Ramos (cell line): ENCODE measurements around the gene ATP1A4.

Experiments
- in situ Hi-C: fragments of 300-500 bp; cut with MboI; formaldehyde crosslinking; loops from one replicate; pipeline ENCODE4 v1.14.3; 2022; ENCODE audit warnings: low sequenced_read_pairs; ENCODE audit not compliant: unreplicated experiment

Gene ATP1A4

GRCh38 chr1:160216301-160216700 is 64.9 kb downstream of the ATP1A4 start:
- in situ Hi-C loops = no loop called here

GRCh38 chr1:160217481-160218051 is 66.2 kb downstream of the ATP1A4 start:
- in situ Hi-C loops = no loop called here

DNA sequence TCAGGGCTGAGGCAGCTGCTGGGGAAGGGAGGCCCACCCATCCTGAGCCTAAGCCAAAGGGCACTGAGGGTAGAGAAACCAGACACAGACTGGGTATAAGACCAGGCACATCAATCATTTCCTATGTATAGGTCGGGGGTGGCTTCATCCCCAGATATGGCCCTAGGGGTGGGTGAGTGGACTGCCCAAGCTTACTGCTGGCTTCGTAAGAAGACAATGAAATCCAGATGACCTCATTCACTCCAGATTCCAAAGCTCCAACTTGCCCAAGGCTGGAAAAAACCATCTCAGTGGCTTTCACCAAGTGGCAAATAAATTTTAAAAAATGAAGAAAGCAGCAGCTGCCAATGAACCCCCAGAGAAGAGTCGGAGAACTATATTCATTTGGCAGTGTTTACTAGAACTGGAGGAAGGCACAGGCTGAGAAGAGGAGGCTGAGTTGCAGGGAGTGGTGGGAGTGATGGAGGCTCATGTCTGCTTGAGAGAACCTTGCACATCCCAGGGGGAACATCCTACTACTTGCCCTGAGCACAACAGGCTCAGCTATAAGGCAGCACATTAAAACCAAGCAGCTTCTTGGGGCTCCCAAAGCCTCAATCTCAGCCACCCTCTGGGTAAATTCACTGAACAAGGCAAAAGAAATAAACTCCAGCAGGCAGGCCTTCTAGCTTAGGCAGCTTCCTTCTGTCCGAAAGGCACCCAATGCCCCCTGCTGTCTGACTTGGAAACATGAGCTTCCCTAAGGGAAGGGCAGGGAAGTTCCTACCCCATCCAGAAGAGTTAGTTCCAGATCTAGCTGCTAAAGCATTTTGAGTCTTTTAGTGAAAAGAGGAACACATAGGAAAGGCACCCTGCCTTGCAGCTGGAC is 67.9 kb downstream of the ATP1A4 start:
- in situ Hi-C loops = no loop called here

GRCh38 chr1:160220301-160220700 is 68.9 kb downstream of the ATP1A4 start:
- in situ Hi-C loops = no loop called here

DNA sequence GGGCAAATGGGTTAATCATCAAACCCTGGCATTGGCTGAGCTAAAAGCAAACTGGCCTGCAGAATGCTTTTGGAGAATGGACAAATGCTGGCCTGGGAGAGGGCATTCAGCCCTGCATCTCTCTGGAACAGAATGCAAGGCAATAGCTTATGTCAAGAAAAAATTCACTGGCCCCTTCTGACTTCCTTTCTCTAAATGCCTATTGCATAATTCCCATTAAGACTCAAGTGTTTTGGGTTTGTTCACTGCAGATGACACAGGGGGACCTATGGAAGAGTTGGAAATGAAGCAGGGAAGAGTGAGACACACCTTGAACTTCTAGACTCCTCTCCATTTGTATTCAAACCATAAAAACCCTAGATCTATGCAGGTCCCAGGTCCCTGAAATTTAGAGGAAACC is 69.7 kb downstream of the ATP1A4 start:
- in situ Hi-C loops = no loop called here

- in situ Hi-C loops = no loop called here
Measured at GRCh38 chr1:160222546-160222945, 71.1 kb downstream of the ATP1A4 start.

- in situ Hi-C loops = no loop called here
Measured at GRCh38 chr1:160224606-160225005, 73.2 kb downstream of the ATP1A4 start.

GRCh38 chr1:160225345-160225744 is 73.9 kb downstream of the ATP1A4 start:
- in situ Hi-C loops = no loop called here

DNA sequence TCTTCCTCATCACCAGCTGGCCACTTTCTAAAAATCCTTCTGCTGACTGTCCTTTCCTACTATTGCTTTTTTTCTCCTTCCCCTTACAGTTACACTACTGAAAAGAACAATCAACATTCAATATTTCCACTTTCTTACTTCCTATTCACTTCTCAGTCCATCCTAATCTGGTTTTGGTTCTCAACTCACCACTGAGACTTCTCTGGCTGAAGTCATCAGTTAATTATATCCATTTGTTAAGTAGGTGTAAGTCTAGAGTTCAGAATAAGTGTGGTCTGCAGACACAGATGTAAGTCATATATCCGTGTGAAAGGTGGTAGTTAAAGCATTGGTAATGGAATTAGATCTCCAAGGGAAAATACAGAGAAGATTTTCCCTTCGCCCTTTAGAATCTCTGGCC is 75.2 kb downstream of the ATP1A4 start:
- in situ Hi-C loops = no loop called here

- in situ Hi-C loops = no loop called here
Measured at GRCh38 chr1:160227034-160227433, 75.6 kb downstream of the ATP1A4 start.

GRCh38 chr1:160227561-160227960 is 76.2 kb downstream of the ATP1A4 start:
- in situ Hi-C loops = no loop called here

GRCh38 chr1:160228431-160228830 is 77.0 kb downstream of the ATP1A4 start:
- in situ Hi-C loops = no loop called here

DNA sequence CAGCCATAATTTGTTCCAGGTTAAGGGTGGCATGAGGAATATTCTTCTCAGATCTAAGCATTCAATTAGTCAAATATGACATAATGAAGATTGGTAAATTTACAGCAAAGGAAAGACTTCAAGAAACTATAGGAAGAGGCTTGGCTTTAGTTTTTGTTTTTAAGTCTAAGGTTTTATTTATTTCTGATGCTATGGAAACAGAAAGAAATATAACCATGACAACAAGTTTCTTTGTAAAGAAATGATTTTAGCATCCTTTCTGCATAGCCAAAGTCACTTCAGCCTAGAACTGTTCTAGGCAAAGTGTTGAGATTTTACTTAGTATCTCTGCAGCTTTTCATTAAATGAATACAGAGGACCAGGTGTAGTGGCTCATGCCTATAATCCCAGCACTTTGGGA is 81.5 kb downstream of the ATP1A4 start:
- in situ Hi-C loops = no loop called here
